ENCODE measurements around the gene RIPOR2. TPM values are rescaled to one million over a fixed set of nuclear protein-coding genes. Genes with fewer than 3 reads are reported as not detected.

RIPOR2 gene
- total and polyA plus RNA-seq, 2 donors (not counting 3 experiments of a cell fraction or from before 2014, with no cell fraction given) = 0.10 TPM; not detected in 1

DNA sequence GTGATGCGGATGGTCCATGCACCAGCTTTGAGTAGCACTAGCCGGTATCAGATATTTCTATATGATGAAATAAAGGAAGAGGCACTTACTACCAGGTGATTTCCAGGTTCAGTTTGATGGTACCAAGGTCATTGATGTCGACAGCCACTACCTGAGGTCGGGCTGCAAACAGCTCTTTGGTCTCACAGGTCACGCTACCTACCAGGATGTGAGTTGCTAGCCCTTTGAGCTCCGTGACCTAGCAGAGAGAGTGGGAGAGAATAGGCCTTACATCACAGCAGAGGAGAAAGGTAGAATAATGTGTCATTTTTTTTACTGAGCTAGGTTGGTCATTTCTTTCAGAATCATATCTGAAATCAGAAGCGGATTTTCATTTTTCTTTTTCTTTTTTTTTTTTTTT, 86.0 kb downstream of the RIPOR2 start:
- Histone ChIP-seq H3K36me3 (ENCODE audit: control insufficient read depth in 2 of 2, extremely low read depth in 1 of 2, insufficient read depth in 2 of 2, low read length in 2 of 2) (no peaks in the 10 kb centered on the region), H3K9ac (replicated peaks; ENCODE audit: extremely low read depth, insufficient read depth, low read length) (no peak overlapping the region), H3K27ac (ENCODE audit: insufficient read depth, low read depth, low read length) (no peak overlapping the region), H3K79me2 (ENCODE audit: control insufficient read depth, insufficient read depth, low read length) (no peaks in the 10 kb centered on the region), H3K27me3 (ENCODE audit: control insufficient read depth in 2 of 2, insufficient read depth in 2 of 2, low read length in 2 of 2) (peaks cover 0 to 2% of the 10 kb centered on the region in 2 experiments), H2AFZ (ENCODE audit: low read depth, low read length) (no peak overlapping the region), H3K9me3 (replicated peaks; ENCODE audit: control insufficient read depth, insufficient read depth, low read length) (no peaks in the 10 kb centered on the region), H3K4me1 (ENCODE audit: control insufficient read depth, extremely low read depth, insufficient read depth, low read length) (no peaks in the 10 kb centered on the region), H3K9me1 (replicated peaks; ENCODE audit: control insufficient read depth, extremely low read depth, insufficient read depth, low read length) (no peaks in the 10 kb centered on the region), H3K4me2 (ENCODE audit: insufficient read depth, low read length) (no peak overlapping the region), H4K20me1 (replicated peaks; ENCODE audit: control insufficient read depth, extremely low read depth, insufficient read depth, low read length) (no peaks in the 10 kb centered on the region), H3K4me3 (replicated peaks in 1 of 3; ENCODE audit: insufficient read depth in 1 of 3, low read depth in 1 of 3, low read length in 3 of 3) (no peak overlapping the region)
- intact Hi-C loops (cut with micrococcal nuclease) (no loop called here), dilution Hi-C loops (cut with MboI; ENCODE audit: extremely low pct_ligation_motif_present, low sequenced_read_pairs) (no loop called here)
- POLR2A ChIA-PET = no interaction called here
- no peak for TF ChIP-seq EZH2 (IDR thresholded peaks at IDR 0.05; ENCODE audit: borderline replicate concordance, low read depth, low read length, severe bottlenecking)
- no peak for TF ChIP-seq MYC (IDR thresholded peaks at IDR 0.05; ENCODE audit: low read depth, low read length)
- TF ChIP-seq JUN (IDR thresholded peaks at IDR 0.05; ENCODE audit: borderline replicate concordance, insufficient read depth, insufficient read length, low read depth) = no peak
- TF ChIP-seq FOS (IDR thresholded peaks at IDR 0.05; ENCODE audit: borderline replicate concordance, insufficient read depth, low read length) = no peak
- no peak for TF ChIP-seq POLR2AphosphoS5 (IDR thresholded peaks at IDR 0.05; ENCODE audit: insufficient read depth, low read depth, low read length)
- TF ChIP-seq GATA2 (IDR thresholded peaks at IDR 0.05; ENCODE audit: insufficient read depth, insufficient read length, low read depth, low read length) = no peak
- TF ChIP-seq, protein P1, sequence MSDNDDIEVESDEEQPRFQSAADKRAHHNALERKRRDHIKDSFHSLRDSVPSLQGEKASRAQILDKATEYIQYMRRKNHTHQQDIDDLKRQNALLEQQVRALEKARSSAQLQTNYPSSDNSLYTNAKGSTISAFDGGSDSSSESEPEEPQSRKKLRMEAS (IDR thresholded peaks at IDR 0.05; ENCODE audit: insufficient read depth, insufficient read length) = no peak
- TF ChIP-seq, protein P2, sequence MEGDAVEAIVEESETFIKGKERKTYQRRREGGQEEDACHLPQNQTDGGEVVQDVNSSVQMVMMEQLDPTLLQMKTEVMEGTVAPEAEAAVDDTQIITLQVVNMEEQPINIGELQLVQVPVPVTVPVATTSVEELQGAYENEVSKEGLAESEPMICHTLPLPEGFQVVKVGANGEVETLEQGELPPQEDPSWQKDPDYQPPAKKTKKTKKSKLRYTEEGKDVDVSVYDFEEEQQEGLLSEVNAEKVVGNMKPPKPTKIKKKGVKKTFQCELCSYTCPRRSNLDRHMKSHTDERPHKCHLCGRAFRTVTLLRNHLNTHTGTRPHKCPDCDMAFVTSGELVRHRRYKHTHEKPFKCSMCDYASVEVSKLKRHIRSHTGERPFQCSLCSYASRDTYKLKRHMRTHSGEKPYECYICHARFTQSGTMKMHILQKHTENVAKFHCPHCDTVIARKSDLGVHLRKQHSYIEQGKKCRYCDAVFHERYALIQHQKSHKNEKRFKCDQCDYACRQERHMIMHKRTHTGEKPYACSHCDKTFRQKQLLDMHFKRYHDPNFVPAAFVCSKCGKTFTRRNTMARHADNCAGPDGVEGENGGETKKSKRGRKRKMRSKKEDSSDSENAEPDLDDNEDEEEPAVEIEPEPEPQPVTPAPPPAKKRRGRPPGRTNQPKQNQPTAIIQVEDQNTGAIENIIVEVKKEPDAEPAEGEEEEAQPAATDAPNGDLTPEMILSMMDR (IDR thresholded peaks at IDR 0.05; ENCODE audit: extremely low read depth in 1 of 2, insufficient read depth in 1 of 2, low read depth in 1 of 2, low read length in 2 of 2) = no peak
- no peak for TF ChIP-seq POLR2A (IDR thresholded peaks at IDR 0.05; ENCODE audit: low read depth, low read length)
- FAIRE-seq = no peak
- no peak for DNase-seq (ENCODE audit: low read depth, low spot score)
- no TSS peak for BruUV-seq (replicated peaks)
- CTCF ChIA-PET = interaction anchor here (0.9 kb wide), 1 partner anchor 168 kb away, joined by 4 read pairs; no protein-coding TSS in a partner anchor

Data from endothelial cell of umbilical vein (primary cell).